ENCODE data around the gene EAF1. TPM values are rescaled to one million over a fixed set of nuclear protein-coding genes. Genes with fewer than 3 reads are reported as not detected.

EAF1 gene
- total and polyA plus RNA-seq, 2 of the 8 experiments (the other 6 are each of a cell fraction or from before 2014, with no cell fraction given), result 13.9 to 26.8 TPM

- DNase-seq (ENCODE audit: low read depth in 1 of 2, low spot score in 2 of 2) (no peak), FAIRE-seq (no peak)
- no peaks in the 10 kb centered on the region for H3K23me2 ChIP-seq (ENCODE audit: low read depth, low read length)
- H3K14ac ChIP-seq (ENCODE audit: insufficient read length), result no peak overlapping the region
- H3K79me1 ChIP-seq (ENCODE audit: low read depth, low read length), result no peaks in the 10 kb centered on the region
- ChIA-PET CTCF (ENCODE audit: partially characterized antibody) (interaction anchor here (1.3 to 8.1 kb wide), 2 partner anchors 125 to 135 kb away, joined by 4 to 227 read pairs; no protein-coding TSS in a partner anchor), POLR2A (ENCODE audit: partially characterized antibody) (no interaction called here)
- H4K91ac ChIP-seq (replicated peaks; ENCODE audit: insufficient read length, low read length), result no peak overlapping the region
- no peaks in the 10 kb centered on the region for H3K36me3 ChIP-seq (ENCODE audit: control insufficient read depth in 2 of 4, insufficient read depth in 4 of 4, low read length in 3 of 4)
- H3K4ac ChIP-seq (replicated peaks; ENCODE audit: insufficient read length, low read depth, low read length), result no peak overlapping the region
- H3K23ac ChIP-seq (ENCODE audit: insufficient read length), result no peak overlapping the region
- H3K9me3 ChIP-seq (ENCODE audit: insufficient read depth in 2 of 2, low read depth in 1 of 2, low read length in 1 of 2), result peaks cover 10 to 12% of the 10 kb centered on the region in 2 experiments
- H3K4me2 ChIP-seq (ENCODE audit: insufficient read depth in 1 of 2, low read depth in 2 of 2, low read length in 2 of 2), result no peak overlapping the region
- H2BK5ac ChIP-seq (ENCODE audit: low read depth, low read length), result no peak overlapping the region
- TF ChIP-seq TBP (IDR thresholded peaks at IDR 0.05; ENCODE audit: low read depth, low read length), result no peak
- TF ChIP-seq YY1 (IDR thresholded peaks at IDR 0.05; ENCODE audit: low read depth, low read length), result no peak
- H2AK5ac ChIP-seq (ENCODE audit: low read depth, low read length), result no peak overlapping the region
- no peak overlapping the region for H3K4me3 ChIP-seq (ENCODE audit: extremely low read depth in 1 of 4, insufficient read depth in 2 of 4, low read depth in 3 of 4, low read length in 4 of 4)
- H2BK120ac ChIP-seq (replicated peaks; ENCODE audit: low read depth, low read length), result no peak overlapping the region
- H3K27ac ChIP-seq (ENCODE audit: low read depth, low read length), result no peak overlapping the region
- WGBS, 2 experiments (ENCODE audit: extremely low coverage in 1 of 2, insufficient coverage in 1 of 2, insufficient read length in 1 of 2, insufficient replicate concordance in 2 of 2, low coverage in 1 of 2, low lambda C conversion rate in 2 of 2, missing lambda C conversion rate in 1 of 2), result 89% methylated on average over 4 of the region's 4 CpGs; no CpG with 5 or more reads in 1 of the 2 experiments
- H3K79me2 ChIP-seq (ENCODE audit: control insufficient read depth in 1 of 2, insufficient read depth in 2 of 2, low read length in 2 of 2), result no peaks in the 10 kb centered on the region
- H3K56ac ChIP-seq (replicated peaks; ENCODE audit: insufficient read length, low read depth, low read length), result no peak overlapping the region
- no peaks in the 10 kb centered on the region for H4K20me1 ChIP-seq (replicated peaks in 1 of 2; ENCODE audit: control insufficient read depth in 1 of 2, insufficient read depth in 2 of 2, low read length in 2 of 2)
- no peaks in the 10 kb centered on the region for H3K4me1 ChIP-seq (replicated peaks in 1 of 4; ENCODE audit: control insufficient read depth in 3 of 4, insufficient read depth in 4 of 4, low read length in 3 of 4)
- no peak overlapping the region for H2AFZ ChIP-seq (ENCODE audit: low read length)
- H3K27me3 ChIP-seq (replicated peaks in 1 of 4; ENCODE audit: control insufficient read depth in 3 of 4, extremely low read depth in 1 of 4, insufficient read depth in 3 of 4, low read length in 3 of 4), result no peaks in the 10 kb centered on the region
- no peak overlapping the region for H4K5ac ChIP-seq (ENCODE audit: insufficient read length, low read depth, low read length)
- H2BK15ac ChIP-seq (ENCODE audit: low read length), result no peak overlapping the region
- H2BK12ac ChIP-seq (ENCODE audit: low read depth, low read length), result no peak overlapping the region
- H2BK20ac ChIP-seq (ENCODE audit: low read length), result no peak overlapping the region
- H4K8ac ChIP-seq (ENCODE audit: extremely low read depth, insufficient read depth, low read length), result no peak overlapping the region
- no peak overlapping the region for H3K18ac ChIP-seq (ENCODE audit: extremely low read depth, low read length)
- H3K9ac ChIP-seq (replicated peaks in 1 of 4; ENCODE audit: extremely low read depth in 1 of 4, low read depth in 3 of 4, low read length in 3 of 4), result no peak overlapping the region
Observed at GRCh38 chr3:15401936-15402335, 25.5 kb upstream of the EAF1 start.

Measured in H1 (cell line).